HG03135 (cell line): ENCODE results near the gene DNAJC4.

ENCODE experiments used
- ATAC-seq: cut with Tn5 transposase; IDR thresholded peaks from one replicate; pipeline ENCODE4 v1.9.1; 2021; ENCODE audit warnings: mild to moderate bottlenecking, moderate library complexity; ENCODE audit not compliant: unreplicated experiment

The DNAJC4 gene

GRCh38 chr11:64208086-64208795, 22.1 kb upstream of the DNAJC4 start:
- ATAC-seq: no peak

GRCh38 chr11:64208796-64209562, 21.4 kb upstream of the DNAJC4 start:
- no peak for ATAC-seq

GRCh38 chr11:64209563-64209843, 20.8 kb upstream of the DNAJC4 start:
- no peak for ATAC-seq

- ATAC-seq: no peak
Observed at GRCh38 chr11:64210301-64211020, 19.9 kb upstream of the DNAJC4 start.

- no peak for ATAC-seq
Observed at GRCh38 chr11:64211181-64211872, 19.0 kb upstream of the DNAJC4 start.

GRCh38 chr11:64216879-64217278, 13.5 kb upstream of the DNAJC4 start:
- ATAC-seq: no peak

- no peak for ATAC-seq
Observed at GRCh38 chr11:64218628-64219353, 11.6 kb upstream of the DNAJC4 start.

GRCh38 chr11:64219354-64219684, 11.0 kb upstream of the DNAJC4 start:
- no peak for ATAC-seq

GRCh38 chr11:64219755-64220154, 10.6 kb upstream of the DNAJC4 start:
- ATAC-seq: no peak

GRCh38 chr11:64220271-64220670, 10.1 kb upstream of the DNAJC4 start:
- ATAC-seq: no peak

GRCh38 chr11:64220798-64221197, 9.6 kb upstream of the DNAJC4 start:
- ATAC-seq: no peak

- ATAC-seq: no peak
Observed at GRCh38 chr11:64222651-64223000, 7.7 kb upstream of the DNAJC4 start.

GRCh38 chr11:64223001-64223651, 7.2 kb upstream of the DNAJC4 start:
- no peak for ATAC-seq

GRCh38 chr11:64224151-64224890, 6.0 kb upstream of the DNAJC4 start:
- ATAC-seq: no peak

- ATAC-seq: no peak
Observed at GRCh38 chr11:64224891-64225607, 5.3 kb upstream of the DNAJC4 start.

GRCh38 chr11:64225608-64226506, 4.5 kb upstream of the DNAJC4 start, which contains the start of the genes NUDT22 and TRPT1:
Gene NUDT22 (plus strand): TSS chr11:64226274. CDS start chr11:64226653, 379 bp downstream.
Gene TRPT1 (minus strand): TSS chr11:64226186. CDS start chr11:64225860, 326 bp downstream.
- ATAC-seq: peak; percentile 44

- ATAC-seq: no peak
Observed at GRCh38 chr11:64226507-64227051, 3.8 kb upstream of the DNAJC4 start.
